HTERT RPE-1 (cell line): ENCODE results near the gene ZNF286A.
"Not testable (repeated sequence)": the region's sequence is repeated elsewhere in the genome, so short reads cannot be mapped to it uniquely, and the experiment has no call there.

ENCODE experiments used
- in situ Hi-C: fragments of 300-500 bp; cut with MboI; formaldehyde crosslinking; loops from 4 replicates; pipeline ENCODE4 v1.14.3; 2020; ENCODE audit warnings: low sequenced_read_pairs

ZNF286A gene

GRCh38 chr17:15698967-15699366, 585 bp upstream of the ZNF286A start:
- in situ Hi-C loops, result not testable (repeated sequence)

- in situ Hi-C loops, result not testable (repeated sequence)
Observed at GRCh38 chr17:15699937-15700336, 385 bp downstream of the ZNF286A start.

DNA sequence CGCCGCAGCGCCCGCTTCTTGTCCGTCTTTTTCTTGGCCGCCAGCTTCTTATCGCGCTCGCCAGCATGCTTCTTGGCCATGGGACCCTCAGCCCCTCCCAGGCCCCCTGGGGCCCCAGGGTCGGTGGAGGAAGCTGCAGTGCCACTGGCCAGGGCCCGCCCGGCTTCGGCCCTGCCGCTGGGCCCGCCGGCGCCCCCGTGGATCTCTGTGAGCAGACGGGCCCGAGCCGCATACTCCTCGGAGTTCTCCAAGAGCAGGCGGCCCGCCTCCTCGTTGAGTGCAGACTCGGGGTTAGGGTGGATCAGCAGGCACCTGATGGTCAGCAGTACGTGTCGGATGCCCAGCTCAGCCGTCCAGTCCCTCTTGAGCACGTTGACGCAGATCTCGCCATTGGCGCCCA, 4.7 kb downstream of the ZNF286A start:
- in situ Hi-C loops, result not testable (repeated sequence)

GRCh38 chr17:15704813-15705212, 5.3 kb downstream of the ZNF286A start:
- in situ Hi-C loops, result not testable (repeated sequence)

- in situ Hi-C loops, result not testable (repeated sequence)
Observed at GRCh38 chr17:15708879-15709278, 9.3 kb downstream of the ZNF286A start.

- in situ Hi-C loops, result not testable (repeated sequence)
Observed at GRCh38 chr17:15716601-15717563, 17.3 kb downstream of the ZNF286A start.

DNA sequence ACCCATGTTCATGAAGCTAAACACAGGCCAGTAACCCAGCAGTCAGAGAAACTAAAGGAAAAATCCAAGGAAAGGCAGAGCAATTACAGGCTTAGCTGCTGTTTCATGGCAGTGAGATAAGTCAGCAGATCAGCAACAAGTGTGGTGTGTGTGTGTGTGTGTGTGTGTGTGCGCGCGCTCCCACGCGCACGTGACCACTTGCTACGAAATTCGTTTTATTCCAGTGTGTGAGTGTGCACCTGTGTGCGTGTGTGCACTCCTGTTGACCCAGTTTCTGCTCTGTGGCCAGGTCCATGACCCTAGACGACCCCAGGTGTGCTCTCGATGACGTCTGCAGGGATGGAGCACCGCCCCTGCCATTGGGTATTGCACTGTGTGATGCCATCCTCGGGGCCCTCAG, 31.0 kb downstream of the ZNF286A start:
- in situ Hi-C loops, result not testable (repeated sequence)

- in situ Hi-C loops, result not testable (repeated sequence)
Observed at GRCh38 chr17:15731900-15732299, 32.3 kb downstream of the ZNF286A start, which contains the start of gene TBC1D26. Gene TBC1D26 (plus strand): TSS chr17:15732283. CDS start chr17:15735349, 3,066 bp downstream.

DNA sequence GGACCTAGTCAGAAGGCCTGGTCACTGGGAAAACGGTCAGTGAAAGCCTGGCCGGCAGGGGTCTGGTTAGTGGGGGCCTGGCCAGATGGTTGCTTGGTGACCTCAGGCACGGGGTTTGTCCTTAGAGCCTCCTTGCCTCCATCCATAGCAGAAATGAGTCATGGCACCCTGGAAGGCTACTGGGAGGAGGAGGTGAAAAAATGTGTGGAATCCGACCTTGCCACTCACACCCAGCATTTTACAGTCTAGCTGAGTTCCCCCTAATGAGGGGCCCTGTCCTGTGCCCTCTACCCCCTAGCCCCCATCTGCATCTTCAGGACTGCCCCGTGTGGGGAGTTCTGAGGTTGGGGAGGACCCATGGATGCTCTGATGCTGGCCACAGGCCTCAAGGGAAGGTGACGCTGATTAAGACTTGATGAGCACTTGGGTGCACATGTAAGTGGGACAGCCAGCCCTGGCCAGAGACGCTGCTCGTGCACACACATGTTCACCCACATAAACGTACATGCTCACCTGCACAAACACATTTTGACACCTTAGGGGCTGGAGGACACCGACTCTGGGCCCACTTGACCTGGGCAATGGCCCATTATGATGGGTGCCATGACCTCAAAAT, 33.7 kb downstream of the ZNF286A start:
- in situ Hi-C loops, result not testable (repeated sequence)

- in situ Hi-C loops, result not testable (repeated sequence)
Observed at GRCh38 chr17:15736578-15736977, 37.0 kb downstream of the ZNF286A start.

DNA sequence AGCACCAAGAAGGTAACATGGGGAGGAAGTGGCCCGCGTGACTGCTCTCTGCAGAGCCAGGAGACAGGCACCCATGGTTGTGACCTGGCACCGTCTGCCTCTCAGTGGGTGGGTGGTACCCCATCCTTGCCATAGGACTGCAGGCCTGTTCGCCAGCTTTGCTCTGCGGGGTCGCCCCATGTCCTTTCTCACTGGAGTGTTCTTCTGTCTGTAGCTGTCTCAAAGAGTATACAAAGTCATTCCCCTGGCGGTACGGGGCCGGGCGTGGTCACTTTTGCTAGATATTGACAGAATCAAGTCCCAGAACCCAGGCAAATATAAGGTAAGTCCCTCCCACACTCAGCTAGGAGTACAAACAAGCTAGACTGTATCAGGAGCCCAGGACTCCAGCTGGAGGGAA, 38.5 kb downstream of the ZNF286A start:
- in situ Hi-C loops, result no loop called here

GRCh38 chr17:15739259-15739658, 39.7 kb downstream of the ZNF286A start:
- in situ Hi-C loops, result not testable (repeated sequence)

GRCh38 chr17:15740041-15740440, 40.5 kb downstream of the ZNF286A start:
- in situ Hi-C loops, result not testable (repeated sequence)

- in situ Hi-C loops, result no loop called here
Observed at GRCh38 chr17:15740570-15741120, 41.1 kb downstream of the ZNF286A start.

DNA sequence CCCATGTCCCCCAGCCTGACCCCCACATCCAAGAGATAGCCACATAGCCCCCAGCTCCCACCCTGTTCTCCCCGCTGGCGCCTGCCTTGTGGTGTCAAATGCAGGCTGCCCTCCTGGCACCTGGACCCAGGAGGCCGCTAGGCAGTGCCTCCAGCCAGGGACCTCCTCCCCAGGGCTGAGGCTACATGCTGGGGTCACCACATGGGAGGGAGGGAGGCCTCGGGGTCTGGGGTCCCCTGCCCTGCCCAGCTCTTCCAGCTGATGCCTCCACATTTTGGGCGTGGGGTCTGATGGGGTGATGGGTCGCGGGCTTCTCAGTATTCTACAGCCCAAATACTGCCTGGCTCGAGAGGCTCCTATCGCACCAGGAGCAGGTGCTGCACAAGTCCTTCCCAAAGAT, 42.1 kb downstream of the ZNF286A start:
- in situ Hi-C loops, result no loop called here

- in situ Hi-C loops, result no loop called here
Observed at GRCh38 chr17:15742051-15742795, 42.7 kb downstream of the ZNF286A start.

GRCh38 chr17:15742921-15743320, 43.4 kb downstream of the ZNF286A start:
- in situ Hi-C loops, result no loop called here

DNA sequence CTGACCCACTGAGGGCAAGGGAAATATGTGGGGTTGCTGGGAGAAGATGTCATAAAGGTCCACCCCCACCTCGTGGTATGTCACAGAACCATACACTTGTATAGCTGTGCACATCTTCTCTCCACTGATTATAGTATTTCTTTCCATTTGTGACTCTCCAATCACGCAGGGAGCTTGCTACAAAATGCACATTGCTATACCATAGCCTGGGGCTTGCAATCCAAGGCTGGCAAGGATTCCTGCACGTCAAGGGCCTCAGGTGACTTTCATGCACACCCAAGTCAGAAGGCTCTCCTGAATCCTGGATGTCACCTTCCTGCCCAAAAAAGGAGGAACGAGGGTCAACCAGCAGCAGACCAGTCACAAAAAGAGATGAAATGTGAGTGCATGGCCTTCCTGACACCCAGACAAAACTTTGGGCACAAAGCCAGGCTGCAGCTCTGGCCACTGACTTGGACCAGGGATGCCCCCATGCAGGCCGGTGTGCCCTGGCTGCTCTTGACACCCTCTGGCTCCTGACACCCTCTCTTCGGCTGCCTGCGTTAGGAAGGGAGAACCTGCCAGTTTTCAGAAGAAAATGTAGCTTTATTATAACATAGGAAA, 44.6 kb downstream of the ZNF286A start:
- in situ Hi-C loops, result no loop called here

- in situ Hi-C loops, result no loop called here
Observed at GRCh38 chr17:15744885-15745284, 45.3 kb downstream of the ZNF286A start.

- in situ Hi-C loops, result not testable (repeated sequence)
Observed at GRCh38 chr17:15749403-15749802, 49.9 kb downstream of the ZNF286A start.
